Mesenchymal stem cell (in vitro differentiated cells and primary cell): ENCODE results near the gene CYP2S1.

Experiments
- DNase-seq: peaks from one replicate; pipeline ENCODE4 v3.0.0-alpha.2; 2013
- H2AFZ ChIP-seq: one replicate; pipeline ENCODE4 v1.6.1; 2013; ENCODE audit warnings: low read depth, mild to moderate bottlenecking, control low read depth, inconsistent platforms, low read length, moderate library complexity
- H2AK5ac ChIP-seq: 2 replicates; pipeline ENCODE4 v1.6.1; 2013; ENCODE audit warnings: low read length, moderate library complexity, mild to moderate bottlenecking, inconsistent platforms; ENCODE audit not compliant: severe bottlenecking
- H2BK120ac ChIP-seq: one replicate; pipeline ENCODE4 v1.6.1; 2013; ENCODE audit warnings: low read depth, mild to moderate bottlenecking, inconsistent platforms, low read length, moderate library complexity
- H2BK12ac ChIP-seq, 2 experiments: one replicate each; pipeline ENCODE4 v1.6.1; 2013; ENCODE audit warnings: inconsistent platforms in 2 of 2, low read length in 2 of 2, mild to moderate bottlenecking in 2 of 2, moderate library complexity in 2 of 2, control low read depth in 1 of 2
- H2BK15ac ChIP-seq: one replicate; pipeline ENCODE4 v1.6.1; 2013; ENCODE audit warnings: mild to moderate bottlenecking, low read depth, inconsistent platforms; ENCODE audit not compliant: poor library complexity, severe bottlenecking
- H2BK5ac ChIP-seq: 2 replicates; pipeline ENCODE4 v1.6.1; 2013; ENCODE audit warnings: low read depth, mild to moderate bottlenecking, low read length, control low read depth, inconsistent platforms; ENCODE audit not compliant: poor library complexity, severe bottlenecking
- H3K14ac ChIP-seq, 2 experiments: one replicate each; pipeline ENCODE4 v1.6.1; 2013; ENCODE audit warnings: inconsistent platforms in 2 of 2, low read length in 2 of 2, control low read depth in 1 of 2, mild to moderate bottlenecking in 1 of 2, moderate library complexity in 1 of 2
- H3K18ac ChIP-seq, 2 experiments: one replicate each; pipeline ENCODE4 v1.6.1; 2013; ENCODE audit warnings: inconsistent platforms in 2 of 2, low read length in 2 of 2, control low read depth in 1 of 2, low read depth in 1 of 2, mild to moderate bottlenecking in 1 of 2
- H3K23ac ChIP-seq, 2 experiments: one replicate each; pipeline ENCODE4 v1.6.1; 2013; ENCODE audit warnings: inconsistent platforms in 2 of 2, low read length in 2 of 2, mild to moderate bottlenecking in 2 of 2, moderate library complexity in 2 of 2, control low read depth in 1 of 2
- H3K27ac ChIP-seq: 2 replicates; pipeline ENCODE4 v1.5.1; 2013; ENCODE audit warnings: mild to moderate bottlenecking, moderate library complexity, low read length, control low read depth, inconsistent platforms; ENCODE audit not compliant: poor library complexity, severe bottlenecking
- H3K27me3 ChIP-seq, 2 experiments: 2 replicates each; pipeline versions ENCODE4 v1.6.1 to v1.7.0; 2013; ENCODE audit warnings: low read length in 2 of 2, mild to moderate bottlenecking in 2 of 2, moderate library complexity in 2 of 2, control low read depth in 1 of 2, inconsistent platforms in 1 of 2; ENCODE audit not compliant: control insufficient read depth in 1 of 2, insufficient read depth in 1 of 2
- H3K36me3 ChIP-seq, 2 experiments: 2 replicates each; pipeline versions ENCODE4 v1.6.1 to v1.7.0; 2013; ENCODE audit warnings: low read length in 2 of 2, control low read depth in 1 of 2, inconsistent platforms in 1 of 2, low read depth in 1 of 2, mild to moderate bottlenecking in 1 of 2; ENCODE audit not compliant: insufficient read depth in 2 of 2, control insufficient read depth in 1 of 2
- H3K4ac ChIP-seq, 2 experiments: one replicate each; pipeline ENCODE4 v1.6.1; 2013; ENCODE audit warnings: inconsistent platforms in 2 of 2, low read length in 2 of 2, mild to moderate bottlenecking in 2 of 2, moderate library complexity in 2 of 2, control low read depth in 1 of 2, low read depth in 1 of 2
- H3K4me1 ChIP-seq: 2 replicates; pipeline ENCODE4 v1.6.1; 2013; ENCODE audit warnings: low read depth, low read length, control low read depth; ENCODE audit not compliant: control insufficient read depth, insufficient read depth
- H3K4me2 ChIP-seq: 2 replicates; pipeline ENCODE4 v1.6.1; 2013; ENCODE audit warnings: low read length, mild to moderate bottlenecking, inconsistent platforms; ENCODE audit not compliant: poor library complexity, severe bottlenecking
- H3K4me3 ChIP-seq, 2 experiments: 2 replicates each; pipeline versions ENCODE4 v1.5.1 to v1.7.0; 2013; ENCODE audit warnings: low read length in 2 of 2, mild to moderate bottlenecking in 2 of 2, control low read depth in 1 of 2, low read depth in 1 of 2; ENCODE audit not compliant: insufficient read depth in 1 of 2
- H3K79me1 ChIP-seq: replicated peaks from 2 replicates; pipeline ENCODE4 v1.6.1; 2013; ENCODE audit warnings: mild to moderate bottlenecking, control low read depth, low read length, inconsistent platforms; ENCODE audit not compliant: poor library complexity, severe bottlenecking
- H3K9ac ChIP-seq: 2 replicates; pipeline ENCODE4 v1.7.0; 2013; ENCODE audit warnings: mild to moderate bottlenecking, low read length, moderate library complexity
- H3K9me3 ChIP-seq: 2 replicates; pipeline ENCODE4 v1.7.0; 2013; ENCODE audit warnings: mild to moderate bottlenecking, low read length; ENCODE audit not compliant: control insufficient read depth
- H4K8ac ChIP-seq: one replicate; pipeline ENCODE4 v1.6.1; 2013; ENCODE audit warnings: inconsistent platforms, mild to moderate bottlenecking, low read length, moderate library complexity
- H4K91ac ChIP-seq: one replicate; pipeline ENCODE4 v1.6.1; 2013; ENCODE audit warnings: mild to moderate bottlenecking, low read length, inconsistent platforms
- WGBS: methylation state at CpG from one replicate; pipeline ENCODE4 v1.1.7; 2013; ENCODE audit warnings: mixed read lengths; 5-methylcytosine and 5-hydroxymethylcytosine counted together

CYP2S1 gene

GRCh38 chr19:41189425-41190065 is 3.5 kb upstream of the CYP2S1 start:
- Histone ChIP-seq H2AK5ac (no peak overlapping the region), H3K18ac (no peak overlapping the region), H4K8ac (no peak overlapping the region), H2AFZ (no peak overlapping the region), H3K27me3 (peaks cover 32 to 61% of the 10 kb centered on the region in 2 experiments), H3K4ac (no peak overlapping the region), H3K4me1 (peaks cover 11% of the 10 kb centered on the region), H2BK5ac (no peak overlapping the region), H4K91ac (no peak overlapping the region), H3K14ac (no peak overlapping the region), H3K4me3 (no peak overlapping the region), H3K9me3 (no peaks in the 10 kb centered on the region), H3K23ac (no peak overlapping the region), H3K4me2 (no peak overlapping the region), H3K9ac (no peak overlapping the region), H3K36me3 (no peaks in the 10 kb centered on the region), H2BK120ac (no peak overlapping the region), H2BK12ac (no peak overlapping the region), H2BK15ac (no peak overlapping the region), H3K27ac (no peak overlapping the region), H3K79me1 (no peaks in the 10 kb centered on the region)
- no peak for DNase-seq
- WGBS = 87% methylated on average over 6 of the region's 8 CpGs

GRCh38 chr19:41193430-41194156 is 574 bp downstream of the CYP2S1 start:
- Histone ChIP-seq H3K4me2 (peak overlapping the region; percentile 70), H2BK15ac (no peak overlapping the region), H3K4me3 (peak overlapping the region; percentile 47 to 48), H3K4ac (peak overlapping the region; percentile 26 to 44), H2BK120ac (peak overlapping the region; percentile 21), H3K23ac (peak overlapping the region in 1 of 2 experiments; percentile 5), H2BK5ac (no peak overlapping the region), H2AFZ (peak overlapping the region; percentile 29), H3K18ac (peak overlapping the region in 1 of 2 experiments; percentile 80), H3K27me3 (peaks cover 28 to 63% of the 10 kb centered on the region in 2 experiments), H4K91ac (peak overlapping the region; percentile 54), H3K27ac (no peak overlapping the region), H3K4me1 (peaks cover 15% of the 10 kb centered on the region), H3K36me3 (no peaks in the 10 kb centered on the region), H3K79me1 (no peaks in the 10 kb centered on the region), H4K8ac (peak overlapping the region; percentile 72), H3K14ac (peak overlapping the region in 1 of 2 experiments; percentile 44), H3K9me3 (no peaks in the 10 kb centered on the region), H3K9ac (no peak overlapping the region), H2BK12ac (peak overlapping the region in 1 of 2 experiments; percentile 74), H2AK5ac (no peak overlapping the region)
- DNase-seq = no peak
- WGBS = 13% methylated on average over 13 of the region's 13 CpGs

DNA sequence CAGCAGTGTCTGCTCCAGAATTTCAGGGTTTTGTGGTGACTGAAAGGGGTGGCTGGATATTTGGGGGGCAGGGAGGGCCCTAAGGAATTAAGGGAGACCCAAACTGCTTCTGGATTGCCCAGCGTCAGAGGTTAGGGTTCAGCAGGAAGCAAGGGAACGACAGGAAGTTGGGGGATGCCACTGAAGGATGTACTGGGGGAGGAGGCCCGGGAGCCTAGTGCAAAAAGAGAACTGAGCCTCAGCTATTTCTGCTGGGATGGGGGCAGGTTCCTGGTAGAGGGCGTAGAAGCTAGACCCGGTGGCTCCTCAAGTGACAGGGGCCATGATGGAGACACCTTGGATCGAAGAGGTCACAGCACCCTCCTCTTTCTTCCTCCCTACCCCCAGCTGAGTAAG is 1.1 kb downstream of the CYP2S1 start:
- Histone ChIP-seq H2BK120ac (peak overlapping the region; percentile 21), H3K9me3 (no peaks in the 10 kb centered on the region), H3K4me3 (no peak overlapping the region), H3K36me3 (no peaks in the 10 kb centered on the region), H2BK5ac (no peak overlapping the region), H3K4ac (peak overlapping the region in 1 of 2 experiments; percentile 44), H3K4me1 (peaks cover 15% of the 10 kb centered on the region), H2AK5ac (no peak overlapping the region), H3K27me3 (peaks cover 27 to 64% of the 10 kb centered on the region in 2 experiments), H2BK12ac (peak overlapping the region in 1 of 2 experiments; percentile 29), H2BK15ac (no peak overlapping the region), H3K23ac (no peak overlapping the region), H3K79me1 (no peaks in the 10 kb centered on the region), H3K9ac (no peak overlapping the region), H4K91ac (peak overlapping the region; percentile 63), H3K4me2 (no peak overlapping the region), H3K27ac (no peak overlapping the region), H4K8ac (no peak overlapping the region), H3K14ac (no peak overlapping the region), H2AFZ (peak overlapping the region; percentile 6), H3K18ac (peak overlapping the region in 1 of 2 experiments; percentile 37)
- DNase-seq = no peak
- 48% methylated on average over 4 of the region's 6 CpGs for WGBS
